IPS-15b (cell line): ENCODE results near the gene FMO5.
"Not testable (repeated sequence)": the region's sequence is repeated elsewhere in the genome, so short reads cannot be mapped to it uniquely, and the experiment has no call there.

Source experiments
- H3K27me3 ChIP-seq: one replicate; pipeline ENCODE4 v1.6.1; 2013; ENCODE audit warnings: low read length; ENCODE audit not compliant: control insufficient read depth, insufficient read depth
- H3K36me3 ChIP-seq: one replicate; pipeline ENCODE4 v1.6.1; 2013; ENCODE audit warnings: low read length; ENCODE audit not compliant: control insufficient read depth, insufficient read depth
- H3K4me1 ChIP-seq: one replicate; pipeline ENCODE4 v1.6.1; 2013; ENCODE audit warnings: mild to moderate bottlenecking, low read length; ENCODE audit not compliant: control insufficient read depth, insufficient read depth
- H3K4me3 ChIP-seq: one replicate; pipeline ENCODE4 v1.5.1; 2013; ENCODE audit warnings: low read depth, low read length
- H3K9ac ChIP-seq: one replicate; pipeline ENCODE4 v1.6.1; 2013; ENCODE audit warnings: low read depth, mild to moderate bottlenecking, low read length
- H3K9me3 ChIP-seq: one replicate; pipeline ENCODE4 v1.6.1; 2013; ENCODE audit warnings: mild to moderate bottlenecking, low read length; ENCODE audit not compliant: control insufficient read depth, insufficient read depth

Gene FMO5

GRCh38 chr1:147236959-147237791, 12.0 kb upstream of the FMO5 start:
- no peak overlapping the region for H3K9ac ChIP-seq
- H3K27me3 ChIP-seq: peaks cover 4% of the 10 kb centered on the region
- H3K36me3 ChIP-seq: no peaks in the 10 kb centered on the region
- no peak overlapping the region for H3K4me3 ChIP-seq
- no peaks in the 10 kb centered on the region for H3K4me1 ChIP-seq
- peaks cover under 1% of the 10 kb centered on the region for H3K9me3 ChIP-seq

DNA sequence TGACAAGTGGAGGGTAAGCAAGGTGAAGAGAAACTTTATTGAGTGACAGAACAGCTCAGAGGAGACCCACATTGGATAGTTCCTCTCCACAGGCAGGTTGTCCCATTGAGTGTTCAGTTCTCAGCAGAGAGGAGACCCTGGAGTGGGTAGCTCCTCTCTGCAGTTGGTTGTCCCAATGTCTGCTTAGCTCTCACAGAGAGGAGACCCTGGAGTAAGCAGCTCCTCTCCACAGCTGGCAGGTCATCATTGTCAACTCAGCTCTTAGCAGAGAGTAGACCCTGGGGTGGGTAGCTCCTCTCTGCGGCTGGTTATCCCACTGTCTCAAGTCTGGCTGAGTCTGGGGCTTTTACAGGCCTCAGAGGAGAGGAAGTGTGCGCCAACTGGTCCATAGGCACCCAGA, 11.3 kb upstream of the FMO5 start:
- Histone ChIP-seq H3K27me3 (no peaks in the 10 kb centered on the region), H3K9ac (no peak overlapping the region), H3K9me3 (peaks cover 4% of the 10 kb centered on the region), H3K36me3 (no peaks in the 10 kb centered on the region), H3K4me3 (no peak overlapping the region), H3K4me1 (no peaks in the 10 kb centered on the region)

- Histone ChIP-seq H3K36me3 (no peaks in the 10 kb centered on the region), H3K9me3 (peaks cover 4% of the 10 kb centered on the region), H3K9ac (no peak overlapping the region), H3K4me3 (no peak overlapping the region), H3K27me3 (no peaks in the 10 kb centered on the region), H3K4me1 (no peaks in the 10 kb centered on the region)
Observed at GRCh38 chr1:147235822-147236221, 10.7 kb upstream of the FMO5 start.

DNA sequence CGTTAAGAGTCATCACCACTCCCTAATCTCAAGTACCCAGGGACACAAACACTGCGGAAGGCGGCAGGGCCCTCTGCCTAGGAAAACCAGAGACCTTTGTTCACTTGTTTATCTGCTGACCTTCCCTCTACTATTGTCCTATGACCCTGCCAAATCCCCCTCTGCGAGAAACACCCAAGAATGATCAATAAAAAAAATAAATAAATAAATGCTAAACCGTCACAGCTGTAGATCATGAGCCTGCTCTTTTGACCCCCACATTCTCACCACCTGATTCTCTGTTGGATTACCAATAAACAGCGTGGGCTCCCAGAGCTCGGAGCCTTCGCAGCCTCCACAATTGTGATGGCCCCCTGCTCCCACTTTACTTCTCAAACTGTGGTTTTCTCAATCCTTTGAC, 8.8 kb upstream of the FMO5 start:
- H3K27me3 ChIP-seq, H3K9me3 ChIP-seq, H3K4me3 ChIP-seq, H3K4me1 ChIP-seq, H3K9ac ChIP-seq, H3K36me3 ChIP-seq: not testable (repeated sequence)

GRCh38 chr1:147231032-147231431, 5.9 kb upstream of the FMO5 start:
- H3K4me3 ChIP-seq, H3K9ac ChIP-seq, H3K27me3 ChIP-seq, H3K9me3 ChIP-seq, H3K36me3 ChIP-seq, H3K4me1 ChIP-seq: not testable (repeated sequence)

- H3K4me1 ChIP-seq: no peaks in the 10 kb centered on the region
- no peaks in the 10 kb centered on the region for H3K9me3 ChIP-seq
- no peaks in the 10 kb centered on the region for H3K36me3 ChIP-seq
- H3K9ac ChIP-seq: no peak overlapping the region
- H3K27me3 ChIP-seq: peaks cover 24% of the 10 kb centered on the region
- H3K4me3 ChIP-seq: peak overlapping the region; percentile 3
Observed at GRCh38 chr1:147223740-147224615, 1.2 kb downstream of the FMO5 start.

DNA sequence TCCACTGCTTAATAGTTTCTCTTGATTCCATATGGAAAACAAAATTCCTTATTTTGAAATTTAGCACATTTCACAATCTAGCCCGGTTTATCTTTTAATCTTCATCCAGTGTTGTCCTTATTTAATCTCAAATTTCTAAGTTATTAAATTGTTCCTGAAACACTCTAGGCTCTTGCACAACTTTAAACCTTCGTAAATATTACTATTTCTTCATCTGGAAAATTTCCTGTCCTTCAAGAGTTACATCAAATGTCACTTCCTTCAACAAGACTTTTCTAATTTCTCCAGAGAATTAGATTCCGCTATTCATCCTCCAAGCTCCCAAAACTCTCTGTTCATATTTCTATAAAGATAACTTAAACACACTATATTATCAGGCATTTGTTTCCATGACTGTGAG, 6.5 kb downstream of the FMO5 start:
- Histone ChIP-seq H3K9me3 (no peaks in the 10 kb centered on the region), H3K27me3 (peaks cover 7% of the 10 kb centered on the region), H3K36me3 (no peaks in the 10 kb centered on the region), H3K9ac (no peak overlapping the region), H3K4me1 (no peaks in the 10 kb centered on the region), H3K4me3 (no peak overlapping the region)

GRCh38 chr1:147217141-147217540, 8.0 kb downstream of the FMO5 start:
- Histone ChIP-seq H3K4me3 (no peak overlapping the region), H3K36me3 (no peaks in the 10 kb centered on the region), H3K4me1 (no peaks in the 10 kb centered on the region), H3K9me3 (no peaks in the 10 kb centered on the region), H3K27me3 (no peaks in the 10 kb centered on the region), H3K9ac (no peak overlapping the region)

DNA sequence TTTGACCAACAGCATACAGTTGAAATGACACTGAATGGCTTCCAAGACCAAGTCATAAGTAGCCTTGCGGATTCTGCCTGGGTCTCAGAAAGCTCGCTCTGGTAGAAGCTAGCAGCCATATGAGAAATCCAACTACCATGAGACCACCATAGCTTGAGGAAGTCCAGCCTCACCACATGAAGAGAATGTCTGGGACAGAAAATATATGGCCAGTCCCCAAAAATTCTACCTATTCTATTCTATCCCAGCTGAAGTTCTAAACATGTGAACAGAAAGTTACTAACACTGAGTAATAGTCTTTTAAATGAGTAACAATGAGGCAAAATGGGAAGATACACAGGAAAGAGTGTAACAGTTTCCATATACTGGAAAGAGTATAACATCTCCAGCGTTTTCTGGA, 9.0 kb downstream of the FMO5 start:
- no peaks in the 10 kb centered on the region for H3K9me3 ChIP-seq
- no peaks in the 10 kb centered on the region for H3K36me3 ChIP-seq
- H3K27me3 ChIP-seq: no peaks in the 10 kb centered on the region
- no peak overlapping the region for H3K9ac ChIP-seq
- no peak overlapping the region for H3K4me3 ChIP-seq
- no peaks in the 10 kb centered on the region for H3K4me1 ChIP-seq

DNA sequence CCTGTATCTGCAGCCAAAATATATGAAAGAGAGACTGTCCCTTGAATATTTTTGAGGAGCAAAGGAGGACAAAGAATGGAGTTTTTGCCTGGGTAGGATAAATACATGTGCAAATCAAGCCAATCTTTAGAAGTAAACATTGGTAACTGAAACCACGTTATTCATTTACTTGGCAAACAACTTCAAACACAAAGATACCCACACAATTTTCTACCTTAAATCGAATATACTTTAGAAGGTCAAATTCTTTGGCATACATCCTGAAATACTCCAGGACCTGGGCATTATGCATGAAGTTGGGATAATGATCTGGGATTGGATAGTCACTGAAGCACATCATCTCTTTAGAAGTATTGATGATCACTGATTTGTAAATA, 9.6 kb downstream of the FMO5 start:
- no peaks in the 10 kb centered on the region for H3K9me3 ChIP-seq
- H3K9ac ChIP-seq: no peak overlapping the region
- H3K4me1 ChIP-seq: no peaks in the 10 kb centered on the region
- no peaks in the 10 kb centered on the region for H3K27me3 ChIP-seq
- H3K36me3 ChIP-seq: no peaks in the 10 kb centered on the region
- no peak overlapping the region for H3K4me3 ChIP-seq

GRCh38 chr1:147214842-147215539, 10.1 kb downstream of the FMO5 start:
- no peak overlapping the region for H3K9ac ChIP-seq
- no peak overlapping the region for H3K4me3 ChIP-seq
- H3K27me3 ChIP-seq: no peaks in the 10 kb centered on the region
- H3K4me1 ChIP-seq: no peaks in the 10 kb centered on the region
- no peaks in the 10 kb centered on the region for H3K36me3 ChIP-seq
- H3K9me3 ChIP-seq: no peaks in the 10 kb centered on the region
